ENCODE data around the gene SMIM24. TPM values are rescaled to one million over a fixed set of nuclear protein-coding genes. Genes with fewer than 3 reads are reported as not detected.
A peak's percentile ranks its signal among the peaks of the same experiment; 100 is the strongest.
"Not testable (repeated sequence)": the region's sequence is repeated elsewhere in the genome, so short reads cannot be mapped to it uniquely, and the experiment has no call there.

The SMIM24 gene
- total RNA-seq, 1 donor from 2014 or later, result 1.3 TPM

DNA sequence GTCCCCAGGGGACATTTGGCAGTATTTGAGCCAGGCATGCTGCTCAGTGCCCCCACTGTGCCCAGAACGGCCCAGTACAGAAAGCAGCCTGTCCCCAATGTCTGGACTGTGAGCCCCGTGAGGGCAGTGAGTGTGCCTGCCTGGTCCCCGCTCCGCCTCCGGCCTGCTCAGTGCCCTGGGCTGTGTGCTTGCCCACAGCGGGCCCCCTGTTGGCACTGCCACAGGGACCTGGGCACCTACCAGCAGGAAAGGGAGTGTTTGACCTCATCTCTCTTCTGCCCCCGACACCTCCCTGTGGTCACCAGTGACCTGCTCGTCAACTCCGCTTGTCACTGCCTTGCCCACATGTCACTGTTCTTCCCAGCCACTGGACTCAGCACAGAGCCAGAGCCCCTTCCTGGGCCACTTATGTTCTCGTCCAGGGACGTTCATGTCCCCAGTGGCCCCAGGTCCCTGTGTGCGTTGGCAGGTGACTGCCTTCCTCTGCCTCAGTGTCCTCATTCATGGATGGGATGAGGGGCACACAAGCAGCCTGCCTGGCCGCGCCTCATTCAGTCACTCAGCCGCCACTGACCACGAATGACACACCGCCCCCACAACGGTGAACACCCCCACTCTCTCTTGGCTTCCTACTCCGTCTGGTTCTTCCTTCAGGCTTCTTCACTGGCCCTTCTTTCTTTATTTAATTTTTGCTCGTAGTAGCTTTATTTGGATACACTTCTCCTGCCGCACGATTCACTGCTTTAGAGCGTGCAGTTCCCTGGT, 28.6 kb upstream of the SMIM24 start:
- TF ChIP-seq, protein P1, sequence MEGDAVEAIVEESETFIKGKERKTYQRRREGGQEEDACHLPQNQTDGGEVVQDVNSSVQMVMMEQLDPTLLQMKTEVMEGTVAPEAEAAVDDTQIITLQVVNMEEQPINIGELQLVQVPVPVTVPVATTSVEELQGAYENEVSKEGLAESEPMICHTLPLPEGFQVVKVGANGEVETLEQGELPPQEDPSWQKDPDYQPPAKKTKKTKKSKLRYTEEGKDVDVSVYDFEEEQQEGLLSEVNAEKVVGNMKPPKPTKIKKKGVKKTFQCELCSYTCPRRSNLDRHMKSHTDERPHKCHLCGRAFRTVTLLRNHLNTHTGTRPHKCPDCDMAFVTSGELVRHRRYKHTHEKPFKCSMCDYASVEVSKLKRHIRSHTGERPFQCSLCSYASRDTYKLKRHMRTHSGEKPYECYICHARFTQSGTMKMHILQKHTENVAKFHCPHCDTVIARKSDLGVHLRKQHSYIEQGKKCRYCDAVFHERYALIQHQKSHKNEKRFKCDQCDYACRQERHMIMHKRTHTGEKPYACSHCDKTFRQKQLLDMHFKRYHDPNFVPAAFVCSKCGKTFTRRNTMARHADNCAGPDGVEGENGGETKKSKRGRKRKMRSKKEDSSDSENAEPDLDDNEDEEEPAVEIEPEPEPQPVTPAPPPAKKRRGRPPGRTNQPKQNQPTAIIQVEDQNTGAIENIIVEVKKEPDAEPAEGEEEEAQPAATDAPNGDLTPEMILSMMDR (IDR thresholded peaks at IDR 0.05; ENCODE audit: unreplicated experiment), result no peak
- Mint-ChIP-seq H3K4me3 (ENCODE audit: low read depth) (peak overlapping the region; percentile 57), H3K27me3 (no peaks in the 10 kb centered on the region), H3K36me3 (ENCODE audit: insufficient read depth) (peaks cover 4% of the 10 kb centered on the region), H3K9me3 (ENCODE audit: low read depth) (no peaks in the 10 kb centered on the region), H3K4me1 (ENCODE audit: low read depth) (peaks cover 20% of the 10 kb centered on the region), H3K27ac (no peak overlapping the region)
- DNase-seq (ENCODE audit: low spot score, unreplicated experiment), result no peak

DNA sequence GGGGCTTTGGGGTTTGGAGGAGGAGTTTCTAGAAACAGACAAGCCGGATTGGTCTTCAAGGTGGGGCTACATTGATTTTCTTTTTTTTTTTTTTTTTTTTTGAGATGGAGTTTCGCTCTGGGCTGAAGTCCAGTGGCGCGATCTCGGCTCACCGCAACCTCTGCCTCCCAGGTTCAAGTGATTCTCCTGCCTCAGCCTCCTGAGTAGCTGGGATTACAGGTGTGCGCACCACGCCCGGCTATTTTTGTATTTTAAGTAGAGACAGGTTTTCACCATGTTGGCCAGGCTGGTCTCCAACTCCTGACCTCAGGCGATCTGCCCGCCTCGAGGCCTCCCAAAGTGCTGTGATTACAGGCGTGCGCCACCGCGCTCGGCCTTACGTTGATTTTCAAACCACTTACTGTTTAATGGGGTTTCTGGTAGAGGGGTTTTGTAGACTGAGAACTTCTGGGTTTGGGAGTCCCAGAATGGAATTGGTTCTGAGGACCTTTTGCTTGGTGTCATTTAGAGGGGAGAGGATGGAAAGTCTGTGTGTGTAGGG, 27.9 kb upstream of the SMIM24 start:
- not testable (repeated sequence) for H3K9me3 Mint-ChIP-seq (ENCODE audit: low read depth); H3K27me3 Mint-ChIP-seq; DNase-seq (ENCODE audit: low spot score, unreplicated experiment); H3K36me3 Mint-ChIP-seq (ENCODE audit: insufficient read depth)
- peak overlapping the region; percentile 76 for H3K27ac Mint-ChIP-seq
- H3K4me1 Mint-ChIP-seq (ENCODE audit: low read depth), result peaks cover 20% of the 10 kb centered on the region
- H3K4me3 Mint-ChIP-seq (ENCODE audit: low read depth), result peak overlapping the region; percentile 90

DNA sequence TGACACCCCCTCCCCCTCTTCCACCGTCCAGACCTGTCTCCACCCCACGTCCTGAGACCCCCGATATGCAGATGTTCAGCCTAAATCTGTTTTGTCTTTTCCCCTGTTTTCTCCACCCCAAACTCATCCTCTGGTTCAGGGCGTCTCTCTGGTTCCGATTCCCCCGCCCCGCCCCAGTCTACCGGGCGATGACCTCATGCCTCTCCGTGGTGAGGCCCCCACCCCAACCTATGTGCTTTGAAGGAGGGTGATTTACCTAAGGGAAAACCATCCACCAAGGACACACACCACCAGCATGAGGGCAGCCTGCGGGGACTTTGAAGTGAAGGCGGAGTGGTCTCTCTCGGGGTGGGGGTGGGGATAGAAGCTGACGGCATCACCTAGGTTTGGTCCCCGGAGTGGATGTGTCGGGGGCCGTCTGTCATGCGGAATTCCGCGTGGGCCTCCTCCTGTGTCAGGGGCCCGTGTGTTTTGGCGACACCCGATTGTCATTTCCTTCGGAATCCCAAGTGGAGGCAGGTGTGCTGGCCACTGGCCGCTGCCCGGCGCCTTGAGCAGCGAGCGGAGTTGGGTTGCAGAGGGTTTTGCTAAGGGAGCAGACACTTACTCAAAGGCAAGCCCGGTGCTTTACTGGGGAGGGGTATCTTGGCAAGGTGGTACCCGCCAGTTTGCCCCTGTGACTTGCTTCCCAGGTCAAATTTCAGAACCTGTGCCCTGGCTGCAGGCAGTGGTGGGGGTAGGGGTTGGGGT, 27.2 kb upstream of the SMIM24 start:
- Mint-ChIP-seq H3K4me1 (ENCODE audit: low read depth) (peaks cover 20% of the 10 kb centered on the region), H3K27ac (peak overlapping the region; percentile 87), H3K27me3 (no peaks in the 10 kb centered on the region), H3K36me3 (ENCODE audit: insufficient read depth) (peaks cover 4% of the 10 kb centered on the region), H3K9me3 (ENCODE audit: low read depth) (no peaks in the 10 kb centered on the region), H3K4me3 (ENCODE audit: low read depth) (peak overlapping the region; percentile 90)
- TF ChIP-seq, protein P1 (IDR thresholded peaks at IDR 0.05; ENCODE audit: unreplicated experiment), result no peak
- DNase-seq (ENCODE audit: low spot score, unreplicated experiment), result no peak

DNA sequence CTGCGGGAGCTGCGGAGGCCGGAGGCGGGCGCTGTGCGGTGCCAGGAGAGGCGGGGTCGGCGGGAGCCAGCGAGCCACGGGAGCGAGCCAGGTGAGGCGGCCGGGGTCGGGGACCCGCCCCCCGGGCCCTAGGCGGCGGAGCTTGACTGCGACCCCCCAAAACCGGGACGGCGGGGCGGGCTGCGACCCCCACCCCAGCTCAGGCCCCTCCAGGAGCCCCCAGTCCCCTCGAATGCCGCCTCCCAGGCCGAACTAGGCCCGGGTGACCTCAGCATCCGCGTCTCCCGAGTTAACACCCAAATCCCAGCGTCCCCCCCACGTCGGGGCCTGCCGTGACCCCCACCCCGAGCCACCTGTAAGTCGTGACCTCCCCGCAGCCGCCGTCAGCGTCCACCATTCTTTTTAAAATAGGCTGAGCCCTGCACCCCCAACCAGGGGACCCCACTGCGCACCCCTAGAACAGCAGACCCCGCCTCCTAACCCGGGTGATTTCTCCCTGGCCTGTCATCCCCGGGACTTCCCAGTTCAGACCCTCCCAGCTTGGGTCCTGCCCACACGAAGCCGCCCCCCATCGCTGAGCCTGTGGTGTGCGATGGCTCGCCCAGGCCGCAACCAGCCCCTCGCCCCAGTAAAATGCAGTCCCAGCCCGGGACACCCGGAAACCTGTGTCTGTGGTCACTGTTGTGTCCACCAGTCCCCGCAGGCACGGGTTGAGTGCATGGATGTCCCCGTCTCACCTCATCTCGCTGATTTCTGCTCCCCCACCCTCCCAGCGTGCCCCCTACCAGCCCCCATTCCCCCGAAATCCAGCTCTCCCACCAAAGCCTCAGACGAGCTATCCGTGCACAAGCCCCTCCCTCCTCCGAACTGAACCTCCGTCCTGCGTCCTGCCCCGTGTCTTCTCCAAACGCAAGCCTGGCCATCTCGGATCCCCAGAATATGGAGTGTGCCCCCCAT, 26.3 kb upstream of the SMIM24 start:
- DNase-seq (ENCODE audit: low spot score, unreplicated experiment), result no peak
- peak overlapping the region; percentile 87 for H3K27ac Mint-ChIP-seq
- H3K4me3 Mint-ChIP-seq (ENCODE audit: low read depth), result peak overlapping the region; percentile 90
- peaks cover 4% of the 10 kb centered on the region for H3K36me3 Mint-ChIP-seq (ENCODE audit: insufficient read depth)
- TF ChIP-seq, protein P1 (IDR thresholded peaks at IDR 0.05; ENCODE audit: unreplicated experiment), result no peak
- H3K27me3 Mint-ChIP-seq, result no peaks in the 10 kb centered on the region
- H3K4me1 Mint-ChIP-seq (ENCODE audit: low read depth), result peaks cover 20% of the 10 kb centered on the region
- H3K9me3 Mint-ChIP-seq (ENCODE audit: low read depth), result no peaks in the 10 kb centered on the region

DNA sequence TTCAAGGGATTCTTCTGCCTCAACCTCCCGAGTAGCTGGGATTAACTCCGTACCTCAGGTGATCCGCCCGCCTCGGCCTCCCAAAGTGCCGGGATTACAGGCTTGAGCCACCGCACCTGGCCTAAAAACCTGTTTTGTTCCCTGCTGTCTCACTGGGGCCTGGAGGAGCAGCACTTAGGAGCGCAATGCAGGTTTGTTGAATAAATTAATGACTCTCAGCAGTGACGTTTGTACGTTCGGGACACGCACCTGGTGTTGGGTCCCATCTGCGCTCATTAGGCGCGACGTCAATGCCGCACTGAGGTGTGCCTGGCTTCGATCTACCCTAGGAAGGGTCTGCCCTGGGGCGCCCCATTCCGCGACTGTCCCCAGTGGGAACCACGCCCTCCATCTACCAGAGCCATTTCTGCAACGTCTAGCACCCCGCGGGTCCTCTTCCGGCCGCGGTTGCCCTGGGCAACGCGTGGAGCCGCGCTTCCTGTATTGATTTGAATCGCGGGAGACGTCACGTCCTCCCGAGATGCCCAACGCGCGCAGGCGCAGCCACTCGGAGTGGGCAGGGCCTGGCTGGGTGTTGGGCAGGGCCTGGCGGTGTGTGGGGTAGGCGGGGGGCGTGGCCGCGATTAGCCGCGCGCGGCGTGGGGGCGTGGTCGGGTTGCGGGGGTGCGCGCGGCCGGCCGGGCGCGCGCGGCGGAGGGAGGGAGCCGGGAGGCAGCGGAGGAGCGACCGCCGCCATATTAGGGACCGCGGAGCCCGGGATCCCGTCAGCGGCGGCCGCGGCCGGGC, 25.5 kb upstream of the SMIM24 start, which contains the start of gene FZR1:
FZR1 (plus strand) TSS at position 714 of the 786 bp plus-strand sequence. CDS start 16,679 bp downstream, outside the sequence.
- TF ChIP-seq, protein P1 (IDR thresholded peaks at IDR 0.05; ENCODE audit: unreplicated experiment), result no peak
- no peaks in the 10 kb centered on the region for H3K9me3 Mint-ChIP-seq (ENCODE audit: low read depth)
- DNase-seq (ENCODE audit: low spot score, unreplicated experiment), result peak; percentile 99
- peak within 1 kb of the TSS; percentile 90 for H3K4me3 Mint-ChIP-seq (ENCODE audit: low read depth)
- peak within 1 kb of the TSS; percentile 98 for H3K27ac Mint-ChIP-seq
- no peaks in the 10 kb centered on the region for H3K27me3 Mint-ChIP-seq
- peaks cover 22% of the 10 kb centered on the region for H3K4me1 Mint-ChIP-seq (ENCODE audit: low read depth)
- H3K36me3 Mint-ChIP-seq (ENCODE audit: insufficient read depth), result peaks cover 4% of the 10 kb centered on the region
